HepG2 (cell line): Measurements from ENCODE around the gene SEBOX.

Experiments
- MAX ChIP-seq: IDR thresholded peaks from 2 replicates; pipeline ENCODE4 v1.6.1; 2012; ENCODE audit warnings: inconsistent platforms
- NKX3-1 ChIP-seq: sonication (generic); formaldehyde crosslinking; IDR thresholded peaks from 2 replicates; pipeline ENCODE4 v1.5.0; 2020; ENCODE audit warnings: missing genetic modification reagents
- ZBTB40 ChIP-seq, 2 experiments: fragments of 450-650 bp in 1 of 2; sonication (generic) in 1 of 2; formaldehyde crosslinking in 1 of 2; IDR thresholded peaks; 2 replicates each; pipeline versions ENCODE4 v1.6.1 to v1.8.0; 2016 to 2022; ENCODE audit warnings: antibody characterized with exemption in 1 of 2, mild to moderate bottlenecking in 1 of 2, missing genetic modification reagents in 1 of 2
- ZNF724P ChIP-seq: sonication (generic); formaldehyde crosslinking; IDR thresholded peaks from 2 replicates; pipeline ENCODE4 v1.8.0; 2022; ENCODE audit warnings: missing genetic modification reagents, borderline replicate concordance

- TF ChIP-seq ZNF724P (CRISPR knock-in tag) (no peak), ZBTB40 (IDR thresholded peaks at IDR 0.05) (no peak), ZBTB40 (CRISPR knock-in tag; IDR thresholded peaks at IDR 0.05) (no peak), NKX3-1 (CRISPR knock-in tag) (no peak), MAX (no peak)
These were observed 7.2 kb downstream of the SEBOX start for GRCh38 chr17:28357901-28358197.
